WTC11 (cell line): ENCODE results near the gene DOCK1. TPM values are rescaled to one million over a fixed set of nuclear protein-coding genes. Genes with fewer than 3 reads are reported as not detected.

ENCODE experiments used
- ATAC-seq: fragments of 200-7000 bp; cut with Tn5 transposase; 2 replicates; pipeline ENCODE4 v1.10.0; 2021; ENCODE audit warnings: mild to moderate bottlenecking, moderate library complexity
- CTCF ChIA-PET: fragments of 300-600 bp; sonication (Branson Sonifier 250); formaldehyde crosslinking; loops from one replicate; lab custom pipeline; 2021; ENCODE audit warnings: antibody characterized with exemption; lab: Charles Lee
- POLR2A ChIA-PET: fragments of 350-600 bp; sonication (Branson Sonifier 250); formaldehyde crosslinking; loops from one replicate; lab custom pipeline; 2021; ENCODE audit warnings: antibody characterized with exemption; lab: Charles Lee
- DNase-seq: peaks from one replicate; pipeline ENCODE4 v3.0.0; 2021; ENCODE audit warnings: low spot score
- H3K27ac Mint-ChIP-seq: 2 replicates; pipeline ENCODE4 v1.8.0; 2021; ENCODE audit warnings: mixed read lengths
- H3K27me3 Mint-ChIP-seq: 2 replicates; pipeline ENCODE4 v1.8.0; 2021; ENCODE audit warnings: low read depth, mild to moderate bottlenecking, moderate library complexity, mixed read lengths
- H3K36me3 Mint-ChIP-seq: 2 replicates; pipeline ENCODE4 v1.8.0; 2021; ENCODE audit warnings: mixed read lengths
- H3K4me1 Mint-ChIP-seq: 2 replicates; pipeline ENCODE4 v1.8.0; 2022; ENCODE audit warnings: mixed read lengths
- H3K4me3 Mint-ChIP-seq: 2 replicates; pipeline ENCODE4 v1.8.0; 2021; ENCODE audit warnings: mild to moderate bottlenecking, moderate library complexity, mixed read lengths
- H3K9me3 Mint-ChIP-seq: 2 replicates; pipeline ENCODE4 v1.8.0; 2021; ENCODE audit warnings: mixed read lengths
- AFF4 ChIP-seq: sonication (generic); formaldehyde crosslinking; IDR thresholded peaks from 2 replicates; pipeline ENCODE4 v1.8.1; 2023; ENCODE audit warnings: mild to moderate bottlenecking, missing genetic modification reagents, borderline replicate concordance
- ATF1 ChIP-seq: sonication (generic); formaldehyde crosslinking; IDR thresholded peaks from 2 replicates; pipeline ENCODE4 v1.8.1; 2023; ENCODE audit warnings: mild to moderate bottlenecking, moderate library complexity, missing genetic modification reagents
- EMX1 ChIP-seq: fragments of 250-450 bp; sonication (Bioruptor Pico); IDR thresholded peaks from 2 replicates; pipeline ENCODE4 v1.8.0; 2021; ENCODE audit warnings: mild to moderate bottlenecking
- ERG ChIP-seq: fragments of 250-450 bp; sonication (Bioruptor Pico); IDR thresholded peaks from 2 replicates; pipeline ENCODE4 v1.8.0; 2021; ENCODE audit warnings: mild to moderate bottlenecking
- ESRRA ChIP-seq: sonication (generic); formaldehyde crosslinking; IDR thresholded peaks from 2 replicates; pipeline ENCODE4 v1.8.1; 2022; ENCODE audit warnings: mild to moderate bottlenecking, missing genetic modification reagents, borderline replicate concordance
- FOXJ3 ChIP-seq: sonication (generic); formaldehyde crosslinking; IDR thresholded peaks from 2 replicates; pipeline ENCODE4 v1.9.0; 2021; ENCODE audit warnings: missing genetic modification reagents, mild to moderate bottlenecking, borderline replicate concordance
- FOXK1 ChIP-seq: sonication (generic); formaldehyde crosslinking; IDR thresholded peaks from 2 replicates; pipeline ENCODE4 v1.8.0; 2022; ENCODE audit warnings: mild to moderate bottlenecking, moderate library complexity, missing genetic modification reagents
- FOXP1 ChIP-seq: sonication (generic); formaldehyde crosslinking; IDR thresholded peaks from 2 replicates; pipeline ENCODE4 v1.8.0; 2022; ENCODE audit warnings: missing genetic modification reagents, mild to moderate bottlenecking, moderate library complexity, borderline replicate concordance
- GRHL2 ChIP-seq: fragments of 250-450 bp; sonication (Bioruptor Pico); IDR thresholded peaks from 2 replicates; pipeline ENCODE4 v1.8.0; 2022; ENCODE audit warnings: mild to moderate bottlenecking, moderate library complexity; ENCODE audit not compliant: insufficient replicate concordance, severe bottlenecking
- GTF2I ChIP-seq: fragments of 250-450 bp; sonication (Bioruptor Pico); conservative IDR thresholded peaks from 2 replicates; pipeline ENCODE4 v1.4.0; 2021; ENCODE audit warnings: mild to moderate bottlenecking
- KAT7 ChIP-seq: sonication (generic); formaldehyde crosslinking; IDR thresholded peaks from 2 replicates; pipeline ENCODE4 v1.8.1; 2023; ENCODE audit warnings: missing genetic modification reagents, mild to moderate bottlenecking, borderline replicate concordance
- MYBL2 ChIP-seq: sonication (generic); formaldehyde crosslinking; IDR thresholded peaks from 2 replicates; pipeline ENCODE4 v1.8.1; 2023; ENCODE audit warnings: mild to moderate bottlenecking, moderate library complexity, missing genetic modification reagents
- NFE2L1 ChIP-seq: sonication (generic); formaldehyde crosslinking; IDR thresholded peaks from 2 replicates; pipeline ENCODE4 v1.8.1; 2023; ENCODE audit warnings: missing genetic modification reagents
- NR1H2 ChIP-seq: sonication (generic); formaldehyde crosslinking; IDR thresholded peaks from 2 replicates; pipeline ENCODE4 v1.9.0; 2021; ENCODE audit warnings: mild to moderate bottlenecking, moderate library complexity, missing genetic modification reagents
- OVOL2 ChIP-seq: fragments of 250-450 bp; sonication (Bioruptor Pico); IDR thresholded peaks from 2 replicates; pipeline ENCODE4 v1.9.0; 2021; ENCODE audit warnings: mild to moderate bottlenecking, borderline replicate concordance
- PRRX2 ChIP-seq: fragments of 250-450 bp; sonication (Bioruptor Pico); IDR thresholded peaks from 2 replicates; pipeline ENCODE4 v1.8.0; 2021; ENCODE audit warnings: mild to moderate bottlenecking
- RORB ChIP-seq: fragments of 250-450 bp; sonication (Bioruptor Pico); IDR thresholded peaks from 2 replicates; pipeline ENCODE4 v1.9.0; 2021; ENCODE audit warnings: mild to moderate bottlenecking
- ZNF121 ChIP-seq: sonication (generic); formaldehyde crosslinking; IDR thresholded peaks from 2 replicates; pipeline ENCODE4 v1.8.0; 2023; ENCODE audit warnings: missing genetic modification reagents
- ZNF263 ChIP-seq: sonication (generic); formaldehyde crosslinking; IDR thresholded peaks from 2 replicates; pipeline ENCODE4 v1.8.1; 2022; ENCODE audit warnings: low read depth, mild to moderate bottlenecking, moderate library complexity, missing genetic modification reagents
- ZNF317 ChIP-seq: sonication (generic); formaldehyde crosslinking; IDR thresholded peaks from 2 replicates; pipeline ENCODE4 v1.8.1; 2023; ENCODE audit warnings: low read depth, mild to moderate bottlenecking, moderate library complexity, missing genetic modification reagents, borderline replicate concordance
- ZNF416 ChIP-seq: fragments of 250-450 bp; sonication (Bioruptor Pico); IDR thresholded peaks from 2 replicates; pipeline ENCODE4 v1.9.0; 2021; ENCODE audit warnings: mild to moderate bottlenecking, inconsistent platforms
- ZNF671 ChIP-seq: fragments of 250-450 bp; sonication (Bioruptor Pico); IDR thresholded peaks from 2 replicates; pipeline ENCODE4 v1.8.0; 2021; ENCODE audit warnings: mild to moderate bottlenecking
- total RNA-seq: library from RNA; stranded (reverse); gene quantifications from 3 replicates; pipeline ENCODE4 v1.2.3, GENCODE V29; 2021
- TF ChIP-seq, protein P1 (sequence below): fragments of 250-450 bp; sonication (Bioruptor Pico); IDR thresholded peaks from 2 replicates; pipeline ENCODE4 v1.9.0; 2021; ENCODE audit warnings: mild to moderate bottlenecking
- TF ChIP-seq, protein P2 (sequence below): sonication (generic); formaldehyde crosslinking; IDR thresholded peaks from 2 replicates; pipeline ENCODE4 v1.8.1; 2022; ENCODE audit warnings: low read depth, missing genetic modification reagents, borderline replicate concordance

The DOCK1 gene
- total RNA-seq, 1 experiment from 2014 or later: 52.1 TPM

DNA sequence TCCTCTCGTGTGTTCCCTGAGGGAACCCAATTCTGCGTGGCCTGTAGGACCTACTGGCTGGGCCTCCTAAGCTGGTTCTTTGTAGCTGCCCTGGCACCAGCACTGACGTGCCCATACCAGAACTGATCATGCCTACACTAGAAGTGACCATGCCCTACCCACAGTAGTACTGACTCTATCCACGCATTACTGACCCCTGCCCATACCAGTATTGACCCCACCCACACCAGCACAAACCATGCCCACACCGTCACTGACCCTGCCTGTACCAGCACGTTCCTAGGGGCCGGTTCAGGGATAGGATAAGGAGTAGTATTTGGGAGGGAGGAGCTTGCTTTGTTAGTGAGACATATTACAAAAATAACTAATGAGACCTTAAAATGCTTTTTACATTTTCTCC is 88.0 kb downstream of the DOCK1 start:
- H3K27ac Mint-ChIP-seq: no peak overlapping the region
- peaks cover 83% of the 10 kb centered on the region for H3K36me3 Mint-ChIP-seq
- DNase-seq (no peak), ATAC-seq (no peak)
- CTCF ChIA-PET: no interaction called here
- peaks cover 10% of the 10 kb centered on the region for H3K9me3 Mint-ChIP-seq
- H3K4me1 Mint-ChIP-seq: no peaks in the 10 kb centered on the region
- H3K4me3 Mint-ChIP-seq: no peak overlapping the region
- H3K27me3 Mint-ChIP-seq: no peaks in the 10 kb centered on the region
- POLR2A ChIA-PET: no interaction called here
- TF ChIP-seq KAT7: no peak
- TF ChIP-seq ESRRA (CRISPR knock-in tag): no peak
- TF ChIP-seq PRRX2 (CRISPR knock-in tag): no peak
- TF ChIP-seq EMX1: no peak
- no peak for TF ChIP-seq AFF4 (CRISPR knock-in tag)
- TF ChIP-seq NR1H2 (CRISPR knock-in tag): no peak

GRCh38 chr10:126997801-126998590 is 92.8 kb downstream of the DOCK1 start:
- no peak for DNase-seq
- Mint-ChIP-seq H3K27me3 (no peaks in the 10 kb centered on the region), H3K27ac (no peak overlapping the region), H3K4me1 (no peaks in the 10 kb centered on the region), H3K9me3 (peaks cover 16% of the 10 kb centered on the region), H3K36me3 (peaks cover 93% of the 10 kb centered on the region), H3K4me3 (no peak overlapping the region)
- POLR2A ChIA-PET: no interaction called here
- no peak for ATAC-seq
- CTCF ChIA-PET: no interaction called here
- no peak for TF ChIP-seq FOXJ3 (CRISPR knock-in tag)
- no peak for TF ChIP-seq ATF1
- no peak for TF ChIP-seq EMX1
- TF ChIP-seq, protein P1, sequence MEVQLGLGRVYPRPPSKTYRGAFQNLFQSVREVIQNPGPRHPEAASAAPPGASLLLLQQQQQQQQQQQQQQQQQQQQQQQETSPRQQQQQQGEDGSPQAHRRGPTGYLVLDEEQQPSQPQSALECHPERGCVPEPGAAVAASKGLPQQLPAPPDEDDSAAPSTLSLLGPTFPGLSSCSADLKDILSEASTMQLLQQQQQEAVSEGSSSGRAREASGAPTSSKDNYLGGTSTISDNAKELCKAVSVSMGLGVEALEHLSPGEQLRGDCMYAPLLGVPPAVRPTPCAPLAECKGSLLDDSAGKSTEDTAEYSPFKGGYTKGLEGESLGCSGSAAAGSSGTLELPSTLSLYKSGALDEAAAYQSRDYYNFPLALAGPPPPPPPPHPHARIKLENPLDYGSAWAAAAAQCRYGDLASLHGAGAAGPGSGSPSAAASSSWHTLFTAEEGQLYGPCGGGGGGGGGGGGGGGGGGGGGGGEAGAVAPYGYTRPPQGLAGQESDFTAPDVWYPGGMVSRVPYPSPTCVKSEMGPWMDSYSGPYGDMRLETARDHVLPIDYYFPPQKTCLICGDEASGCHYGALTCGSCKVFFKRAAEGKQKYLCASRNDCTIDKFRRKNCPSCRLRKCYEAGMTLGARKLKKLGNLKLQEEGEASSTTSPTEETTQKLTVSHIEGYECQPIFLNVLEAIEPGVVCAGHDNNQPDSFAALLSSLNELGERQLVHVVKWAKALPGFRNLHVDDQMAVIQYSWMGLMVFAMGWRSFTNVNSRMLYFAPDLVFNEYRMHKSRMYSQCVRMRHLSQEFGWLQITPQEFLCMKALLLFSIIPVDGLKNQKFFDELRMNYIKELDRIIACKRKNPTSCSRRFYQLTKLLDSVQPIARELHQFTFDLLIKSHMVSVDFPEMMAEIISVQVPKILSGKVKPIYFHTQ (CRISPR knock-in tag): no peak
- TF ChIP-seq GTF2I: no peak
- TF ChIP-seq ZNF263 (CRISPR knock-in tag): no peak
- TF ChIP-seq MYBL2 (CRISPR knock-in tag): no peak

DNA sequence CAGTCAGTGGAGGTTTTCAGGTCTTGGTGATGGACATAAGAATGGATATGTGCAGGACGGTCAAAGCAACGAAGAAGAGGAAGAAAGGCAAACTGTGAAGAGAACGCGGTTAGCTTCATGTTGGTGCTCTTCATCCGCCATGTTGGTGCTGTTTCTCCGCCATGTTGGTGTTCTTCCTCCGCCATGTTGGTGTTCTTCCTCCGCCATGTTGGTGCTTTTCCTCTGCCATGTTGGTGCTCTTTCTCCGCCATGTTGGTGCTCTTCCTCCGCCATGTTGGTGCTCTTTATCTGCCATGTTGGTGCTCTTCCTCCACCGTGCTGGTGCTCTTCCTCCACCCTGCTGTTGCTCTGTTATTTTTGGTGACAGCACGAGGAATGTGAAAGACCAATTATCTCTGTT is 95.4 kb downstream of the DOCK1 start:
- peaks cover 69% of the 10 kb centered on the region for H3K36me3 Mint-ChIP-seq
- POLR2A ChIA-PET: no interaction called here
- H3K27me3 Mint-ChIP-seq: no peaks in the 10 kb centered on the region
- peaks cover 7% of the 10 kb centered on the region for H3K9me3 Mint-ChIP-seq
- CTCF ChIA-PET: no interaction called here
- peaks cover under 1% of the 10 kb centered on the region; the same call in 1 of the 2 replicates for H3K4me1 Mint-ChIP-seq
- no peak overlapping the region for H3K4me3 Mint-ChIP-seq
- no peak for ATAC-seq
- H3K27ac Mint-ChIP-seq: no peak overlapping the region
- DNase-seq: no peak
- no peak for TF ChIP-seq RORB
- TF ChIP-seq, protein P2, sequence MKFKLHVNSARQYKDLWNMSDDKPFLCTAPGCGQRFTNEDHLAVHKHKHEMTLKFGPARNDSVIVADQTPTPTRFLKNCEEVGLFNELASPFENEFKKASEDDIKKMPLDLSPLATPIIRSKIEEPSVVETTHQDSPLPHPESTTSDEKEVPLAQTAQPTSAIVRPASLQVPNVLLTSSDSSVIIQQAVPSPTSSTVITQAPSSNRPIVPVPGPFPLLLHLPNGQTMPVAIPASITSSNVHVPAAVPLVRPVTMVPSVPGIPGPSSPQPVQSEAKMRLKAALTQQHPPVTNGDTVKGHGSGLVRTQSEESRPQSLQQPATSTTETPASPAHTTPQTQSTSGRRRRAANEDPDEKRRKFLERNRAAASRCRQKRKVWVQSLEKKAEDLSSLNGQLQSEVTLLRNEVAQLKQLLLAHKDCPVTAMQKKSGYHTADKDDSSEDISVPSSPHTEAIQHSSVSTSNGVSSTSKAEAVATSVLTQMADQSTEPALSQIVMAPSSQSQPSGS (CRISPR knock-in tag): no peak
- TF ChIP-seq ZNF121 (CRISPR knock-in tag): no peak
- no peak for TF ChIP-seq ATF1
- no peak for TF ChIP-seq ZNF671 (CRISPR knock-in tag)
- no peak for TF ChIP-seq GRHL2
- TF ChIP-seq ZNF416: no peak
- TF ChIP-seq ZNF317 (CRISPR knock-in tag): no peak
- no peak for TF ChIP-seq ERG (CRISPR knock-in tag)
- TF ChIP-seq NFE2L1 (CRISPR knock-in tag): no peak
- no peak for TF ChIP-seq OVOL2 (CRISPR knock-in tag)
- no peak for TF ChIP-seq FOXK1 (CRISPR knock-in tag)
- no peak for TF ChIP-seq FOXP1
